DMS79 (cell line): ENCODE measurements around the gene CCDC90B.
"Not testable (repeated sequence)": the region's sequence is repeated elsewhere in the genome, so short reads cannot be mapped to it uniquely, and the experiment has no call there.

ENCODE experiments used
- DNase-seq: peaks from one replicate; lab custom pipeline; 2025; lab: John Stamatoyannopoulos, UW

Gene CCDC90B

DNA sequence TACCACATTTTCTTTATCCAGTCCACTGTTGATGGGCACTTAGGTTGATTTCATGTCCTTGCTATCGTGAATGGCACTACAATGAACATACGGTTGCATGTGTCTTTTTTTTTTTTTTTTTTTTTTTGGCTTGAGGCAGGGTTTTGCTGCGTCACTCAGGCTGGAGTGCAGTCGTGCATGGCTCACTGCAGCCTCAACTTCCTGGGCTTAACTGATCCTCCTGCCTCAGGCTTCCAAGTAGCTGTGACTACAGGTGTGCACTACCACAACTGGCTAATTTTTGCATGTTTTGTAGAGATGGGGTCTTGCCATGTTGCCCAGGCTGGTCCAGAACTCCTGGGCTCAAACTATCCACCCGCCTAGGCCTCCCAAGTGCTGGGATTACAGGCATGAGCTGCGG, 1.5 kb upstream of the CCDC90B start:
- no peak for DNase-seq

DNA sequence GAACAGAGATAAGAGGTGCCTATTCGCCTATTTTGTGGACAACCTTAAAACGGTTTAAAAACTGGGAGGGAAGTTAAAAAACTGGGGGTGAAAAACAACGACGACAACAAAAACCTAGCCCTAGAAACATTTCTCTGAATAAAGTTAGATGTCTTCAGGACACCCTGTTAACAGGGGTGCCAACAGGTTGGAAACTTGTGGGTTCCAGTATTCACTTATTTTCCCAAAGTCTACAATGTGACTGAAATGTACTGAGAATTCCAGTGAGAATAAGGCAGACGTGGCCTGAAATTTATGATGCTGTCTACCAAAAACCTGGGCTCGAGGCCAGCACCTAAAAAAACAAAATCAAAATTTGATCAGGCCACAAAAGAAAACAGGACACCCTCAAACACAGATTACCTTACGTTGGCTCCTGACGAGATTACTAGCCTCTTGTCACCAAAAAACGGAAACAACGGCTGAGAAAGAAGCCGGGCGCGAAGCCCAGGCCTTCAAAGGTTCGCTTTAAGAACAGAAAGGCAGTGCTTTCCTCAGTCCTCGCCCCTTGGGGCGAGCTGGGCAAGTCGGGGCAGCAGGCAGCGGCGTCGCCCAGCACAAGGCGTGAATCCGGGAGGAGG, 906 bp downstream of the CCDC90B start:
- DNase-seq = no peak

GRCh38 chr11:83284501-83285150, 1.5 kb downstream of the CCDC90B start:
- DNase-seq = no peak

GRCh38 chr11:83282084-83282716, 4.0 kb downstream of the CCDC90B start:
- DNase-seq = no peak

DNA sequence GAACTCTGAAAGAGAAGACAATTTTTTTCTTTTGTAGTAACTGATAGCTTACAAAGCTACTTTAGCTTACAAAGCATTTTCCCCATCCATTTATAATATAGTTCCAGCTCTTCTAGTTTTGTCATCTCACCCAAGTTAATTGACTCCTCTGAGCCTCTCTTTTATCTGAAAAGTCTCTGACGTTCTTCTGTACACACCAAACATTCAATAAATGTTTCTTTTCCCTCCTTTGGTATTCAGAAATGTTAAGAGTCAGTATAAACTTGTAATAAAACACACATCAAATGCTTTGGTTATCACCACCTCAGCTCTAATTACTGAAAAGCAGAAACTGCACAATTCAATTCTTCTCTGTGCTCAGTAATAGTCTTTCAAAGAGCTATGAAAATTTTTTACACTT, 5.9 kb downstream of the CCDC90B start:
- DNase-seq = no peak

GRCh38 chr11:83278351-83278750, 7.8 kb downstream of the CCDC90B start:
- no peak for DNase-seq

DNA sequence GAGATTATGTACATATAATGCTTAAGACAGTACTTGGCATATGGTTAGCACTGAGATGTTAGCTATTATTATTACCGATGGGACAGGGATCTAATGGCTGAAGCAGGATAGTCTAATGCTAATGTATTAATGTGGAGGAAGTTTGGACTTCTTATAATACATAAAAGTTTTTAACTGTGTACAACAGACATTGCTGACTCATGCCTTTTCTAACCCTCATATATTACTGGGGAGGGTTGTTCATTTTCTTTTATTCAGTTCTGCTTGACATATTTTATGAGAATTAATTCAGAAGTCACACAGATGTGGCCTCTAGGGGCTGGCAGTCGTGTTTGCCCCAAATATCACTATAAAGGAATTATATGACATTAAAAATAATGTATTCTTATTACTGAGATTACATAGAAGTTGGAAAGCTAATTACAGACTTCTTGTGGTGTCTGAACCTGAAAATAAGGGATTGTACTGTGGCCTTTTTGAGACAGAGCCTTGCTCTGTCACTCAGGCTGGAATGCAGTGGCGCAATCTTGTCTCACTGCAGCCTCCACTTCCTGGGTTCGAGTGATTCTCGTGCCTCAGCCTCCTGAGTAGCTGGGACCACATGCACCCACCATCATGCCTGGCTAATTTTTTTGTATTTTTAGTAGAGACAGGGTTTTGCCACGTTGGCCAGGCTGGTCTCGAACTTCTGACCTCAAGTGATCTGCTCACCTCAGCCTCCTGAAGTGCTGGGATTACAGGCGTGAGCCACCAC, 10.1 kb downstream of the CCDC90B start:
- no peak for DNase-seq

- no peak for DNase-seq
Measured at GRCh38 chr11:83272627-83273026, 13.5 kb downstream of the CCDC90B start.

DNA sequence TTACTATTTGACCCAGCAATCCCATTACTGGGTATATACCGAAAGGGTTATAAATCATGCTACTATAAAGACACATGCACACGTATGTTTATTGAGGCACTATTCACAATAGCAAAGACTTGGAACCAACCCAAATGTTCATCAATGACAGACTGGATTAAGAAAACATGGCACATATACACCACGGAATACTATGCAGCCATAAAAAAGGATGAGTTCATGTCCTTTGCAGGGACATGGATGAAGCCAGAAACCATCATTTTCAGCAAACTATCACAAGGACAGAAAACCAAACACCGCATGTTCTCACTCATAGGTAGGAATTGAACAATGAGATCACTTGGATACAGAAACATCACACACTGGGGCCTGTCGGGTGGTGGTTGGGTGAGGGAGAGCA, 14.4 kb downstream of the CCDC90B start:
- DNase-seq = not testable (repeated sequence)

- DNase-seq = not testable (repeated sequence)
Measured at GRCh38 chr11:83269080-83269479, 17.1 kb downstream of the CCDC90B start.

DNA sequence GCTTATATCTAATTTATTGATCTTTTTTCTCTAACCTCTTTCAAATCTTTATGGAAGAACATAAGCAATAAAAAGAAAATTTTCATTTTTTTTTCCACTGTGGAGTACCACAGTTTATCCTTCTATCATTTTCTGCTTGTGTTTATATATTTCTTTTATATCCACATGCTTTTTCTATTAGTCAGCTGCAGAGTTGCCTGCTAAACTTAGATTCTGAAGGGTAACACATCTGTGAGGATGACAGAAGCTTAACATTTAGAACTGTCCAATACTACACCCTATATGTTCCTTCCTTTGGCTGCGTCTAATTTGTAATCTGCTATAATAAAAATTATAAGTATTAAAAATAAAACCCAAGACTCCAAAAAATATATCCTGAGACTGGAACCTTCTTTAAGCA, 20.8 kb downstream of the CCDC90B start:
- no peak for DNase-seq

- no peak for DNase-seq
Measured at GRCh38 chr11:83259559-83259958, 26.6 kb downstream of the CCDC90B start.

DNA sequence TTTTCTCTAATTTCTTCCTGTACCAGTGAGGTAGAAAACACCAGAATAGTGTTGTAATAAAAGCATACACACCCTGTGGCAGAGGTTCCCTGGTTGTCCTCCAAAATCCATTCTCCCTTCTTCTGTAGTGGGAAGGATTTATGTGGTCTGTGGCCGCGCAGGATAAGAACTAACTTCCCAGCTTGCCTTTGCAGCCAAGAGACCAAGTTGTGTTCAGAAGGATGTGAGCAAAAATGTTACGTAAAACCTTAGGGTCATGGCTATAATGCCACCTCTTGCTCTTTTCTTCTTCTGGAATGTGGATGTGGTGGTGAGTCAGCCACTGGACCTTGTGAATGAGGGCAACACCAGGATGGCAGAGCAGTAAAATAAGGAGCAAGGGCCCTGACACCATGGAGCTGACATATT, 28.4 kb downstream of the CCDC90B start:
- DNase-seq = no peak

DNA sequence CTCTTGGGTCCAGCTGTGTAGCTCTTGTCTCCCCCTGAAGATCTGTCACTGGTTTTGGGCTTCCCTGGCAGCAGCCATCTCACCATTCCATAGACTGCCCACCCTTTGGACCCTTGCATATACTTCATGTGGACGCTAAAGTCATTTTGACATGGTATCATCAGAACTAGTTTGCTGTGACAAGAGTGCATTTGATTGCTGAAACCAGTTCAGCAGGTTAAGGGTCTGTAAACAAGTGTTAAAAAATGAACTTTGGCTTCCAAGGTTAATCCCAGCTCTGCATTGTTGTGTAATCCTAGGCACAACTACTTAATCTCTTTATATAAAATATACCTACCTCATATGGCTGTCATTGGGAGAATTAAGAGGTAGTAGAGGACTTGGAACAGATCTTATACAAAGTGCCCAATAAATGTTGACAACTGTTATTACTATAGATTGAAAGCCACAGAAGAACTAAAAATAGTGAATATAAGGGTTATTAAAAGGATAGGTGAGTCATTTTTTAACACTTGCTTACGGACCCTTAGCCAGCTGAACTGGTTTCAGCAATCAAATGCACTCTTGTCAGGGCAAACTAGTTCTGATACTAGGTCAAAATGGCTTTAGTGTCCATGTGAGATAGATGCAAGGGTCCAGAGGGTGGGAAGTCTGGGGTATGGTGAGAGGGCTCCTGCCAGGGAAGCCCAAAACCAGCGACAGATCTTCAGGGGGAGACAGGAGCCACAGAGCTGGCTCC, 29.4 kb downstream of the CCDC90B start:
- DNase-seq = no peak

GRCh38 chr11:83255366-83255765, 30.8 kb downstream of the CCDC90B start:
- DNase-seq = no peak

GRCh38 chr11:83252941-83253340, 33.2 kb downstream of the CCDC90B start:
- no peak for DNase-seq

DNA sequence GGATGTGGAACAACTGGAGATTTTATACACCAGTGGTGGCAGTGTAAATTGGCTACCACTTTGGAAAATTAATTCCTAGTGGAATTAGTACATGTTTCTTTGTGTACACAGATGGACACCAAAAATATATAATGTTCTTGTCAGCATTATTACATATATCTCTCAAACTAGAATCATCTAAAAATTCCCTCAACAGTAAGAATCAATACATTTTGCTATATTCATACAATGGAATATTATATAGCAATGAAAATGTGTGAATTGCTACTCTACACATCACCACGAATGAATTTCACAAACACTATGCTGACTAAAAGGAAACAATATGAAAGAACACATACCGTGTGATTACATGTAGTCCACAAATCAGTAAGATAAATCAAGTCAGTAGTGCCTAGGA, 33.9 kb downstream of the CCDC90B start:
- no peak for DNase-seq

GRCh38 chr11:83249972-83250593, 36.1 kb downstream of the CCDC90B start:
- no peak for DNase-seq

DNA sequence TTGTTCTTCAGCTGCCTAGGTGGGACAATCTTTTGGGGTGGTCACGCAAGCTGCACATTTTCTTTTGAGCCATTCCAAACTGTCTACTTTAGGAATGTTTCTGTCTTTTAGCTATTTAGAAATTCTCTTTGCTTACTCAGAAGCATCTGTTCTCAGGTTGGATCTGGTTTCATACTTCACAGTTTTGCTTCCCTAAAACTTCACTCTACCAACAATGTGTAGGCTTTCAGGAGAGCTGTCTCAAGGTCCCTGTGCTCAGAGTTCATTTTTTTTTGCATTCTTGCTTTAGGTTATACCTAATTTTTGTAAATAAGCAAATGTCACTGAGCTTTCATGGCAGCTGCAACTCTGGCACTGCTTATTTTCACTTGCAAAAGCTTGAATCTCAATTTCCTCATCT, 36.7 kb downstream of the CCDC90B start:
- DNase-seq = no peak

GRCh38 chr11:83241291-83241946, 44.7 kb downstream of the CCDC90B start:
- no peak for DNase-seq

- no peak for DNase-seq
Measured at GRCh38 chr11:83238111-83238510, 48.1 kb downstream of the CCDC90B start.
